K562 treated with DMSO at 1 percent for 24 hours (cell line): Measurements from ENCODE around the gene CFAP100. TPM values are rescaled to one million over a fixed set of nuclear protein-coding genes. Genes with fewer than 3 reads are reported as not detected.

ENCODE experiments used
- total RNA-seq: library from RNA; unstranded; fragments of 300-600 nt; gene quantifications from 2 replicates; pipeline ENCODE4 v1.2.3, GENCODE V29; 2022; ENCODE audit warnings: low read depth; ENCODE audit not compliant: insufficient read depth

CFAP100 gene
- not detected in 2 replicates for total RNA-seq

DNA sequence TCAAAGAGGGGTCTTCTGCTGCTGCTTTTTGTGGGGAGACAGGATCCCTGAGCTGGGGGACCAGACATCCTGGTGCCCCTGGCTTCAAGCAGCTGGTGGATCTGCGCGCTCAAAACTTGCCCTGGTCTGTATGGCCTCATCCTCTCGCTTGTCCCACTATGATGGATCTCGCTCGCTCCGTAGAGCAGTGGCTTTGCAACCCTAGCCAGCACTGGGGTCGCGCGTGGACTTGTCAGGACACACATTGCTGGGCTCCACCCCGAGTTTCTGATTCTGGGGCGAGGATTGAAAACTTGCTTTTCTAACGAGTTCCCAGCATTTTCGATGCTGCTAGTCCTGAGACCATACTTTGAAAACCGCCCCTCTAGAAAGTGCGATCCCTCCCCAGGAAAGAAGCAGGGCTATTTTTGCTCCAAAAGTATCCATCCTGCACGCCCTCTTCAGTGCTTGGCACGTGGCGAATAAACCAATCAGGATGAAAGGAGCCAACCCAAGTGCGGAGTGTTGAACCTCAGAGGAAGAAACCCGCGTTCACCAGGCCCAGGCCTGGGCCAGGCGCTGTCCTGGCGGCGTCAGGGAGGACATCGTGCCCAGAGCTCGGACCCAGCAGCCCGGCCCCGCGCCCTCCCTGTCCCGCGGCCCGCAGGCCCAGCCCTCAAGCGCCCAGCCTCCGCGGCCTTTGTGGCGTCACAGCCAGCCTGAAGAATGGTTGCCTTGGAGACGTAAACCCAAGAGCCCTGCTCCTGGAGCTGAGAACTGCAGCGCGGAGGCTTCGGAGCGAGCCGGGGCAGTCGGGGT, at the start of gene CFAP100:
Gene CFAP100 (plus strand): TSS at position 731 of the 798 bp plus-strand sequence. CDS start 1,092 bp downstream, outside the sequence.

DNA sequence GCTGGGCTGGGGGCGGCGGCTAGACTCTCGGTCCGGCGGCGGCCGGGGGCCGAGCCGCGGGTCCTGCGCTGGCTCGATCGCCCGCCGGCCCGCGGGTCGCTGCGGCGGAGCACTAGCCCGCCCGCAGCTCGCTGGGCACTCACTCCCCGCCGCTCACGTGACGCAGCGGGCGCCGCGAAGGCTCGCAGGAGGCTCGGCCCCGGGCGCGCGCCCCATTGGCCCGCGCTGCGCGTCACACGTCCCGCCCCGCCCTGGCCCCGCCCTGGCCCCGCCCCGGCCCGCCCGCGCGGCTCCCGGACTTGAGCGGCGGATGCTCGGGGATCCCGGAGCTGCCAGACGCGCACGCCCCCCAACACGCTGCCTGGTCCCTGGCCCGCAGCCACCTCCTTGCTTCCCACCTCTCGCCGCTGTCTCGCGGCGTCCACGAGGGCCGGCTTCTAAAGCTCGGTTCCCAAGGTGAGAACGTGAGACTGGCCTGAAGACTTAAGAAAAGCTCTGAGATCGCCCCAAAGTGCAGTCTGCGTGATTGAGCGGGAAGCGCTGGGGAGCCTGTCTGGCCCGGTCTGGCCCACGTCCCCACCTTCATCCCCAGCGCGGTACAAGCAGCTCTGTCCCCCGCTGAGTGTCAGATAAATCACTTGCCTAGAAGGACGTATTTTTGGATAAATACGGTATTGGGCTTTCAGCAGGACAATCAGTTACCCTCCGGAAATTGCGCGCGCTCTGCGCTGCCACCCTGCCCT, 37.2 kb upstream of the CFAP100 start, which contains the start of gene KLF15:
Gene KLF15 (minus strand): TSS at position 114 of the 743 bp plus-strand sequence. CDS start 4,486 bp downstream, outside the sequence.

DNA sequence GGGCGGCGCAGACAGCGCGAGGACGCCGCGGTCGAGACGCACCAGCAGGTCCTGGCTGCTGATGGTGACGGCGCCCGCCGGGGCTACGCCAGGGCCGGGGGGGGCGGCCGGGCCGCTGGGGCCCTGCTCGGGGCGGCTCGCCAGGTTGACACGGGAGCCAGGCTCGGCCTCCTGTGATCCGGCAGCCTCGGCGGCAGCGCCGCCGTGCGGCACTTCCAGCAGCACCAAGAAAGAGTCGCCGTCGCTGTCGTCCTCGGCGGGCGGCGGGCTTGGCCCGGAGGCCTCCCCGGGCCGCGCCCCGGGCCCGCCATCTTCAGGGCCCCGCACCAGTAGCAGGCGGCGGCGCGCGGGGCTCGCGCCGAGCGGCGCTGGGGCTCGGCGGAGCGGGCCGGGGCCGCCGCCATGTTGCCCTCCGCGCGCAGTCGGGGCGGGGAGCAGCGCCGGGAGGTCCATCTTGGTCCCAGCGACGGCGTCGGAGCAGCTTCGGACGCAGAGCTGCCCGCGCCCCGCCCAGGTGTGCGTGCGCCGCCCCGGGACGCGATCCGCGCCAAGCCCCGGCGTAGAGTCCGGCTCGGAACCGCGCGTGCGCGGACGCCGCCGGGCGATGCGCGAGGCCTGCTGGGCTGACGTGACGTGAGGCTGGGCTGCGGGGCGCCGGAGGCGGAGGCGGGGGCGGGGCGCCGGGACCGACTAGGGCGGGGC, 80.9 kb downstream of the CFAP100 start, which contains the start of gene ZXDC:
Gene ZXDC (minus strand): TSS at position 479 of the 702 bp plus-strand sequence. CDS start 26 bp downstream, at position 453.

Other genes starting within 250 kb of the CFAP100 start
- gene ALDH1L1, start 214.3 kb upstream of the CFAP100 start, total RNA-seq, result 9.2 and 11.9 TPM in 2 replicates
- gene KLF15, start 37.5 kb upstream of the CFAP100 start, total RNA-seq, result 0.23 and 0.29 TPM in 2 replicates
- 23.3 and 23.6 TPM in 2 replicates for gene ZXDC, start 81.0 kb downstream of the CFAP100 start, total RNA-seq
- gene UROC1, start 122.9 kb downstream of the CFAP100 start, total RNA-seq, result not detected in 2 replicates
- 0.86 TPM in 1 of 2 replicates, not detected in the other for gene CHST13, start 129.2 kb downstream of the CFAP100 start, total RNA-seq
- gene C3orf22, start 164.0 kb downstream of the CFAP100 start, total RNA-seq, result not detected in 2 replicates